HUDEP-2 (cell line): ENCODE results near the gene BTBD9.
A peak's percentile ranks its signal among the peaks of the same experiment; 100 is the strongest.

Source experiments
- DNase-seq, 76 experiments: peaks; one replicate each; lab custom pipeline; 2025; ENCODE audit not compliant: unreplicated experiment in 76 of 76; lab: John Stamatoyannopoulos, UW

BTBD9 gene

GRCh38 chr6:38156818-38157565 lies 482.7 kb downstream of the BTBD9 start:
- DNase-seq = no peak

DNA sequence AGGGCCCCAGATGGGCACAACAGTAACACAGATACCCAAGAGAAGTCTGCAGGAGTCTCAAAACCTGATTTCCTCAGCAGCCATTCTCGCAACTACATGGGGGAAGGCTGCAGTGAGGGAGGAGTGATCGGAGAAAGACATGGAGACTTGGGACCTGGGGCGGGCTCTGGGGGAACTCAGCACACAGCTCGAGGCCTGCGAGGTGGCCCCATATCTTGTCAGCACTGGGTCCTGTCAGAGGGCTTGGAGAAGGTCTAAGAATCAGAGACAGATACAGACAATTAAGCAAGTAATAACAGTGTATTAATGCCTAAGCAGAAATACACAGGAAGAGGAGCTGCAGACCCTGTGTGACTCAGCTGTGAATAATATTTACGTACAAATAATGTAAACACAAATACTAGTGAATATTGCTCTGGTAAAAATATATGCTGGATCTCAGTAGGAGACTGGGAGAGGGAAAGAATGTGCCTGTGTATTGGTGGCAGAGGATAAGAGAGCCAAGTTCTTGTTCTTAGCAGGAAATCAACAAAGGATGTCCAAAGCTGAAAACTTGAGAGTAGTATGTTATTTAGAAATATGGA lies 484.0 kb downstream of the BTBD9 start:
- DNase-seq = no peak

GRCh38 chr6:38155144-38155543 lies 484.6 kb downstream of the BTBD9 start:
- DNase-seq = no peak

- no peak for DNase-seq
Measured at GRCh38 chr6:38154731-38155130, 485.0 kb downstream of the BTBD9 start.

GRCh38 chr6:38153798-38154345 lies 485.9 kb downstream of the BTBD9 start:
- no peak for DNase-seq

- no peak for DNase-seq
Measured at GRCh38 chr6:38153076-38153797, 486.5 kb downstream of the BTBD9 start.

- no peak for DNase-seq
Measured at GRCh38 chr6:38152620-38153019, 487.1 kb downstream of the BTBD9 start.

- no peak for DNase-seq
Measured at GRCh38 chr6:38151580-38152500, 487.9 kb downstream of the BTBD9 start.

DNA sequence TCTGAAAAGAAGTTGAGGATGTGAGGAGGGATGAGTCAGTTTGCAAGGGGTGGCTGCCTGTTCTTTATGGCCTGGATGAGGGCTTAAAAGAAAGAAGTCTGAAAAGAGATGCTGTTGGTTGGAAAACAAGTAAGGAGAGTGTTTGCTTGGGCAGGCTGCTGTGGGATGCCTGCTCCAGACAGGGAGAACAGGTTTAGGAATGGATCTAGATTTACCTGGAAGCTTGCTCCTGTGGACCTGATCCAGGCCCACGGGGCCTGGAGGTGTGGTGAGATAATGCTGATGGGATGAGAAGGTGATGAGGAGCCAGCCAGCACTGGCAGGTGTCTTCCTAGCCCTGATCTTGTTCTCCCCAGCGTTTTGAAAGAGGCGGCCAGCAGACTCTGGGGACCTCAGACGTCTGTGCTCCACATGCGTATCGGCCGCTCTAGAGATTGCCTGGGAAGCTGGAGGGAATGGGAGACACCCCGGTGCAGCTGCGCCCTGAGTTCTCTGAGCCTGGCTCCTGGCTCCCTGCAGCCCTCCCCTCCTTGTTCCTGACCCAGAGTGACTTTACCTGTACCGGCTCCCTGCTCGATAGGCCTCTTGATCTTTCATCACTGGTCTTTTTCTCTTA lies 488.9 kb downstream of the BTBD9 start:
- no peak for DNase-seq

DNA sequence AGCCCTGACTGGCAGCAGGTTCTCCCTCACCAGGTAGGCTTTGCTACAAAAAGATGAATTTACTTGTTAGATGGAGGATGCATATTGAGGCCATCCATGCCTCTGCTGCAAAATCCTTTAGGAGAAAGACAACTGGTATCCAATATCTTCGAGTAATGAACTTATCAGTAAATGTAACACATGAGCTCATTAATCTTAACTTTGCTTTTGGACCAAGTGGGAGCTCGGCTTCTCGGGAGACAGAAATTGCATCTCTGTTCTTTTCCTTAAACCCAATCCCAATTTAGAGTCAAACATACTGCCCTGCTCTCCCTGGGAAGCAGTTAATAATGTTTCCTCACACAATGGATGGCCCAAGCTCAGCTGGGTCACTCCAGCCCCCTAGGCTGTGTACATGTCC lies 489.7 kb downstream of the BTBD9 start:
- DNase-seq = no peak

DNA sequence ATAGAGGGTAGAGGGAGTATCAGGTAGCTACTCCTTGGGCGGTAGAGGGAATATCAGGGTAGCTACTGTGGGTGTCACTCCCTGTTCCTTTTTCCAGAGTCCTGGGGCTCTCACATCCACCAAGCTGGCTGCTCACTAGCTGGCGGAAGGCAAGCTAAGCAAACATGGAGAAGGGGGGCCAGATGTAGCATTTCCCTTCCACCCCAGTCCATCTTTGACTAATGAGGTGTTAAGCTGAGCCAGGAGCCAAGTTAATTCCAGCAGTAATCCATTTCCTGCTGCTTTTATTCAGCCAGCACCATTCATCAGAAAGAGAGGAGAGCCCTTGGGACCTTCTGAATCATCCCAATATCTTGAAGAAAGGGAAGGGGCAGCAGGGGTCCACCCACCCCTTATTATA lies 490.2 kb downstream of the BTBD9 start:
- no peak for DNase-seq

DNA sequence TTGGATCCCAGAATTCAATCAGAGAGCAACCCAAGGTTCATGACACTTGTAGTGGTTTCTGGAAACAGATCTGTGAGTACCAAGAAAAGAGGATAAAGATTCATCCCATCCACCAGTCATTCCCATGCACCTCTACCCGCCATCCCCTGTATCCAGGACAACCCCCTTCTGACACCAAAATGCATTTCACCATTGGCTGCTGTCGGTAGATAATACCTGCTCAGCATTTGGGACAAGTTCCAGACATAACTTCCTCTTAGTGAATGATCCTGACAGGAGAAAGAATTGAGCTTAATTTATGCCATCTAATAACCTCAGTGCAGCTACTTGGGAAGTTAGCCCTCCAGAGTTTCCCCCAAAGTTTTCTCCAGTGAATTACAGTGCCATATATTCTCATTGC lies 491.1 kb downstream of the BTBD9 start:
- no peak for DNase-seq

- no peak for DNase-seq
Measured at GRCh38 chr6:38146734-38147027, 493.0 kb downstream of the BTBD9 start.

DNA sequence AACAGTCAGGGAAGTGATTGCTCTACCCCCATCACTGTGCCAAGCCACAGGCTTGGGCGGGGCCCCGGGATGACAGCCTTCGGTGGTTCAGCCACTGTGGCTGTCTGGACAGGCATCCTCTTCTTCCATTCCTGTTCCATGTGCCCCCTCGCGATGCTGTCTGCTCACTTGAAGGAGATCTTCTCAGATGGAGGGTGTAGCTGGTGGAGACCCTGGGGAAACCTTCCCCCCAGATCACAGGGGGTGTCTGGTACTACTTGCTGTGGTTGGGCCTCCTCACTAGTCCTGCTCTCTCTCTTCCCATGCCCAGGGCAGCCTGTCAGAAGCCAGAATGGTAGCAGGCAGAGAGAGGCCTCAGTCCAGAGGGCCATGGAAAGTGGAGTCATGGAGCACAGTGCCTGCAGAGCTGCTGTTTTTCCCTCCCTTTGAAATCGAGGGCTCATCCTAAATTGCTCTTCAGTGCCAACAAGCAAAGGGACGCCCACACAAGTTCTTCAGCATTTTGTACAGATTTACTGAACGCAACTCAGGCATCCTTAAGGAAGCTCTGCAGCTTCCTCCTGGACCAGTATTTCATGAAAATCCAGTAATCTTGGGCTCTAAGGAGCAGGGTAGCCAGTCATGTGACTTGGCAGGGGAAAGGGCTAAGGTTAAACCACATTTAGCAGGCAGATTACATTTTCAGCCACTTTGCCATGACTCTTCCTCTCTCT lies 493.6 kb downstream of the BTBD9 start:
- peak in 5 of 76 experiments; percentile 1 to 17 (median 8) for DNase-seq

- DNase-seq = no peak
Measured at GRCh38 chr6:38144365-38144945, 495.3 kb downstream of the BTBD9 start.

GRCh38 chr6:38143191-38144150 lies 496.3 kb downstream of the BTBD9 start:
- no peak for DNase-seq

DNA sequence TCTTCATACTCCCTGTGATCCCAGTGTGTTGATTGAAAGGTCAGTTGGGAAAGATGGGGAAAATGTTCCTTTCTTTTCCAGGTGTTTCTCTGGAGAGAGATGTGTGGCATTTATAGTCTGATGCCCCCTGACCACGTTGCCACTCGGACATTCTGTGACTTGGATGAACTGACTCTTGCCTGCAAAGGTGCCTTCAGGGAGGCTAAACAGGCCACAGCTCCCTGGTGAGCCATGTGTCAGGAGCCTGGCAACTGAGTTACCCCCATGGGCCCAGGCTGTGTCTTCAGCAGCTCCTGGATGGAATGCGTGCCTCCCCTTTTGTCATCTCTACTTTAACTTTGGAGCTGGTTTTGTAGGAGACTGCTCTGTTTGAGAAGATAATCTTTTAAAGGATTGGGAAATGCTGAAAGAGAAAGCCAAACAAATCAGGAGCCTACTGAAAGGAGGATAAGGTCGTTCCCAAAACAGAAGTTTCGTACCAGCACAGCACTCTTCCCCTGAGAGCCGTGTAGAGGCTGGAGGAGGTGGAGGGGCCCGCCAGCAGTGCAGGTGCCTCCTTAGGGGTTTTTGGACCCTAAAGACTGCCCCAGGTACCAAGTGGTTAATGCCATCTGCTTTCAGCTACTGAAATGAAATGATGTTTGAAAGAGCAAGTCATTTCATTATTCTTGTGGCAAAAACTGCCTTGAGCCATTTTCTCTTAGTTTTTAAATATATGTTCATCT lies 497.4 kb downstream of the BTBD9 start:
- DNase-seq = no peak

DNA sequence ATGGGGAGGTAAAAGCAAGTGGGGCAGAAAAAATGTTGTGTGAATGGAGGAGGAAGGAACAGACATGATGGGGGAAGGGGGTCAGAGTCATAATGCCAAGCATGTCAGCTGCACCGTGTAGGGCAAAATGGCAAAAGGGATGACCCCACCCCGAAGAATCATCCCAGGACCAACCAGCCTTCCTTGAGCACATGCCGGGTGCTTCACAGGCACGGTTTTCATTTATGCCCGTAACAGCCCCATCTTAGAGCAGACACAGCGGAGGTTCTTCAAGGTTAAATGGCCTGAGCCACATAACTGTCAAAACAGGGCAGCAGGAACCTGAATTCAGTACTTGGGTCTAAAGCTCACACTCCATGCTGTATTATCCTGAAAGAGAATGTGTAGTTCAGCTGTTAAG lies 498.0 kb downstream of the BTBD9 start:
- DNase-seq = no peak
